A549 treated with CORT108297 at 1 μM for 4 hours (cell line): Measurements from ENCODE around the gene NTSR1. TPM values are rescaled to one million over a fixed set of nuclear protein-coding genes. Genes with fewer than 3 reads are reported as not detected.

Source experiments
- total RNA-seq: library from RNA; stranded (reverse); fragments of 200-300 nt; extraction: Qiagen RNA extraction; gene quantifications from 5 replicates; pipeline ENCODE4 v1.2.3, GENCODE V29; 2022

NTSR1 gene
- 0.09 to 0.17 TPM (median 0.16 TPM) in 5 replicates for total RNA-seq

DNA sequence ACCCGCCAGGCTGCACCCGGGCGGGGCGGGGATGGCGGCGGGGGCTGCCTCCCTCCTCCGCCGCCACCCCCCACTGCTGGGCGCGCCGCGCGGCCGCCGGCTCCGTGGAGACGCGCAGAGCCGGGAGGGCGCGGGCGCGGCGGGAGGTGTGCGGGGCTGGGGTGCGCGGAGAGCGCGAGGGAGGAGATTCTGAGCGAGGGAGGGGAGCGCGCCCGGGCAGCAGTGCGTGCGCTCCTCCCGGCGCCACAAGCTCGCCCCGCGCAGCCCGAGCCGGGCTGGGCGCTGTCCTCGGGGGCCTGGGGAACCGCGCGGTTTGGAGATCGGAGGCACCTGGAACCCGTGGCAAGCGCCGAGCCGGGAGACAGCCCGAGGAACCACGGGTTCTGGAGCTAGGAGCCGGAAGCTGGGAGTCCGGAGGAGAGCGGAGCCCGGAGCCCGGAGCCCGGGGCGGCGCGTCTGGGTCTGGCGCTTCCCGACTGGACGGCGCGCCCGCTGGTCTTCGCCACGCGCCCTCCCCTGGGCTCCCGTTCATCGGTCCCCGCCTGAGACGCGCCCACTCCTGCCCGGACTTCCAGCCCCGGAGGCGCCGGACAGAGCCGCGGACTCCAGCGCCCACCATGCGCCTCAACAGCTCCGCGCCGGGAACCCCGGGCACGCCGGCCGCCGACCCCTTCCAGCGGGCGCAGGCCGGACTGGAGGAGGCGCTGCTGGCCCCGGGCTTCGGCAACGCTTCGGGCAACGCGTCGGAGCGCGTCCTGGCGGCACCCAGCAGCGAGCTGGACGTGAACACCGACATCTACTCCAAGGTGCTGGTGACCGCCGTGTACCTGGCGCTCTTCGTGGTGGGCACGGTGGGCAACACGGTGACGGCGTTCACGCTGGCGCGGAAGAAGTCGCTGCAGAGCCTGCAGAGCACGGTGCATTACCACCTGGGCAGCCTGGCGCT lies at the start of gene NTSR1:
Gene NTSR1 (plus strand): TSS at position 246 of the 946 bp plus-strand sequence. CDS start 372 bp downstream, at position 618.

DNA sequence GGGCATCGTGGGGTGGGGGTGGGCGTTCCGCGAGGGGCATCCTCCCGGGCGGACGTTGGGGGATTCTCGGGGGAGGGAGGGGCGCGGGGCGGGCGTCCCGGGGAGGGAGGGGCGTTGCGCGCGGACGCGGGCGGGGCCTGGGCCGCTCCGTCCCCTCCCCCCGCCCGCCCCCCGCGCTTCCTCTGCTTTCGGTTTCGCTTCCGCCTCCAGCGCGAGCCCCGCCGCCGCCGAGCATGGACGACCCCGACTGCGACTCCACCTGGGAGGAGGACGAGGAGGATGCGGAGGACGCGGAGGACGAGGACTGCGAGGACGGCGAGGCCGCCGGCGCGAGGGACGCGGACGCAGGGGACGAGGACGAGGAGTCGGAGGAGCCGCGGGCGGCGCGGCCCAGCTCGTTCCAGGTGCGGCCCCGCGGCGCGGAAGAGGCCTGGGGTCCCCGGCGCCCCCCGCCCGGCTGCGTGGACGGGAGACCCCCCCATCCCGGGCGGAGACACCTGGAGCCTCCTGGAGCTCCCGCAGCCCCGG lies 96.1 kb downstream of the NTSR1 start, which contains the start of gene OGFR:
Gene OGFR (plus strand): TSS at position 209 of the 528 bp plus-strand sequence. CDS start 25 bp downstream, at position 234.

Other genes with a start within 250 kb of the NTSR1 start
- gene GATA5, start 232.8 kb upstream of the NTSR1 start, total RNA-seq: 0.53 to 0.92 TPM (median 0.81 TPM) in 5 replicates
- gene SLCO4A1, start 66.3 kb upstream of the NTSR1 start, total RNA-seq: 6.4 to 9.8 TPM (median 9.0 TPM) in 5 replicates
- 21.3 to 25.8 TPM (median 23.7 TPM) in 5 replicates for gene MRGBP, start 87.6 kb downstream of the NTSR1 start, total RNA-seq
- gene OGFR, start 96.0 kb downstream of the NTSR1 start, total RNA-seq: 38.6 to 50.9 TPM (median 47.4 TPM) in 5 replicates
- 0.37 to 0.84 TPM (median 0.55 TPM) in 5 replicates for gene COL9A3, start 108.2 kb downstream of the NTSR1 start, total RNA-seq
- 3.9 to 4.6 TPM (median 4.0 TPM) in 5 replicates for gene TCFL5, start 153.0 kb downstream of the NTSR1 start, total RNA-seq
- 20.3 to 25.8 TPM (median 23.8 TPM) in 5 replicates for gene DIDO1, start 217.7 kb downstream of the NTSR1 start, total RNA-seq
- gene GID8, start 229.3 kb downstream of the NTSR1 start, total RNA-seq: 21.3 to 23.2 TPM (median 21.8 TPM) in 5 replicates
- gene SLC17A9, start 243.9 kb downstream of the NTSR1 start, total RNA-seq: 0.03 to 0.13 TPM (median 0.08 TPM) in 4 of 5 replicates, not detected in the other